SU-DHL-6 (cell line): ENCODE data around the gene CNTNAP5.

Source experiments
- H2AFZ ChIP-seq: fragments of 200-600 bp; sonication (generic); 2 replicates; pipeline ENCODE4 v1.6.1; 2014; ENCODE audit warnings: low read depth, mild to moderate bottlenecking, moderate library complexity, mixed read lengths, antibody characterized with exemption, low read length; ENCODE audit not compliant: severe bottlenecking
- H3F3A ChIP-seq: fragments of 200-600 bp; shearing (Covaris generic); 2 replicates; pipeline ENCODE4 v1.6.0; 2016; ENCODE audit warnings: antibody characterized with exemption, mild to moderate bottlenecking; ENCODE audit not compliant: insufficient read depth
- H3K27ac ChIP-seq: fragments of 200-600 bp; sonication (generic); 2 replicates; pipeline ENCODE4 v1.5.1; 2016; ENCODE audit warnings: low read depth, mild to moderate bottlenecking, low read length, moderate library complexity, mixed read lengths
- H3K27me3 ChIP-seq: fragments of 200-600 bp; sonication (generic), shearing (Covaris generic); 2 replicates; pipeline ENCODE4 v1.6.0; 2014; ENCODE audit warnings: mild to moderate bottlenecking, low read length
- H3K36me3 ChIP-seq: fragments of 200-600 bp; sonication (generic); 2 replicates; pipeline ENCODE4 v1.6.1; 2014; ENCODE audit warnings: mild to moderate bottlenecking, low read length, mixed read lengths
- H3K4me2 ChIP-seq: fragments of 300-600, 200-600 bp; shearing (Covaris generic), sonication (generic); 2 replicates; pipeline ENCODE4 v1.6.0; 2014; ENCODE audit warnings: low read length, low read depth, mild to moderate bottlenecking; ENCODE audit not compliant: poor library complexity, severe bottlenecking
- H3K4me3 ChIP-seq: fragments of 200-600 bp; sonication (generic); 2 replicates; pipeline ENCODE4 v1.5.1; 2014; ENCODE audit warnings: antibody characterized with exemption, low read length, mild to moderate bottlenecking, mixed read lengths; ENCODE audit not compliant: insufficient read depth, poor library complexity, severe bottlenecking
- H3K79me2 ChIP-seq: fragments of 200-600 bp; sonication (generic); 2 replicates; pipeline ENCODE4 v1.6.1; 2014; ENCODE audit warnings: mild to moderate bottlenecking, low read length, moderate library complexity; ENCODE audit not compliant: insufficient read depth
- H3K9ac ChIP-seq: fragments of 200-600 bp; sonication (generic); 2 replicates; pipeline ENCODE4 v1.7.0; 2014; ENCODE audit warnings: mild to moderate bottlenecking, low read length
- H3K9me2 ChIP-seq: fragments of 200-600 bp; sonication (generic); replicated peaks from 2 replicates; pipeline ENCODE4 v1.6.1; 2014; ENCODE audit warnings: low read length; ENCODE audit not compliant: insufficient read depth
- H3K9me3 ChIP-seq: fragments of 200-600 bp; sonication (generic); 2 replicates; pipeline ENCODE4 v1.6.1; 2014; ENCODE audit warnings: low read length, mixed read lengths; ENCODE audit not compliant: insufficient read depth
- H4K20me1 ChIP-seq: fragments of 200-600 bp; sonication (generic); 2 replicates; pipeline ENCODE4 v1.6.1; 2014; ENCODE audit warnings: low read depth, mild to moderate bottlenecking, antibody characterized with exemption, low read length, moderate library complexity, mixed read lengths
- EZH2phosphoT487 ChIP-seq: fragments of 200-600 bp; sonication (generic), shearing (Covaris generic); conservative IDR thresholded peaks from 2 replicates; pipeline ENCODE4 v1.6.1; 2018; ENCODE audit warnings: mild to moderate bottlenecking, antibody characterized with exemption, low read length, moderate library complexity, mixed read lengths
- TF ChIP-seq, protein P1 (sequence below): fragments of 200-600 bp; sonication (generic); IDR thresholded peaks from one replicate; pipeline ENCODE4 v1.5.1; 2017; ENCODE audit warnings: antibody characterized with exemption, mild to moderate bottlenecking, low read length, moderate library complexity; ENCODE audit not compliant: insufficient read depth, poor library complexity, severe bottlenecking

The CNTNAP5 gene

GRCh38 chr2:124874676-124875075, 849.6 kb downstream of the CNTNAP5 start:
- no peaks in the 10 kb centered on the region for H3K36me3 ChIP-seq
- no peaks in the 10 kb centered on the region for H3K27me3 ChIP-seq
- H3K9me3 ChIP-seq: no peaks in the 10 kb centered on the region
- H3K4me3 ChIP-seq: no peak overlapping the region
- H3K9ac ChIP-seq: no peak overlapping the region
- H3K4me2 ChIP-seq: no peak overlapping the region
- H2AFZ ChIP-seq: no peak overlapping the region
- H3K27ac ChIP-seq: no peak overlapping the region
- no peaks in the 10 kb centered on the region for H3F3A ChIP-seq
- H4K20me1 ChIP-seq: no peaks in the 10 kb centered on the region
- H3K79me2 ChIP-seq: no peaks in the 10 kb centered on the region
- TF ChIP-seq, protein P1, sequence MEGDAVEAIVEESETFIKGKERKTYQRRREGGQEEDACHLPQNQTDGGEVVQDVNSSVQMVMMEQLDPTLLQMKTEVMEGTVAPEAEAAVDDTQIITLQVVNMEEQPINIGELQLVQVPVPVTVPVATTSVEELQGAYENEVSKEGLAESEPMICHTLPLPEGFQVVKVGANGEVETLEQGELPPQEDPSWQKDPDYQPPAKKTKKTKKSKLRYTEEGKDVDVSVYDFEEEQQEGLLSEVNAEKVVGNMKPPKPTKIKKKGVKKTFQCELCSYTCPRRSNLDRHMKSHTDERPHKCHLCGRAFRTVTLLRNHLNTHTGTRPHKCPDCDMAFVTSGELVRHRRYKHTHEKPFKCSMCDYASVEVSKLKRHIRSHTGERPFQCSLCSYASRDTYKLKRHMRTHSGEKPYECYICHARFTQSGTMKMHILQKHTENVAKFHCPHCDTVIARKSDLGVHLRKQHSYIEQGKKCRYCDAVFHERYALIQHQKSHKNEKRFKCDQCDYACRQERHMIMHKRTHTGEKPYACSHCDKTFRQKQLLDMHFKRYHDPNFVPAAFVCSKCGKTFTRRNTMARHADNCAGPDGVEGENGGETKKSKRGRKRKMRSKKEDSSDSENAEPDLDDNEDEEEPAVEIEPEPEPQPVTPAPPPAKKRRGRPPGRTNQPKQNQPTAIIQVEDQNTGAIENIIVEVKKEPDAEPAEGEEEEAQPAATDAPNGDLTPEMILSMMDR: no peak
- TF ChIP-seq EZH2phosphoT487: no peak
- no peaks in the 10 kb centered on the region for H3K9me2 ChIP-seq

- H3K27ac ChIP-seq: no peak overlapping the region
- no peaks in the 10 kb centered on the region for H3K36me3 ChIP-seq
- H4K20me1 ChIP-seq: no peaks in the 10 kb centered on the region
- no peak overlapping the region for H3K9ac ChIP-seq
- no peak for TF ChIP-seq EZH2phosphoT487
- TF ChIP-seq, protein P1: no peak
- no peaks in the 10 kb centered on the region for H3K27me3 ChIP-seq
- H2AFZ ChIP-seq: no peak overlapping the region
- no peak overlapping the region for H3K4me2 ChIP-seq
- no peaks in the 10 kb centered on the region for H3K79me2 ChIP-seq
- no peaks in the 10 kb centered on the region for H3F3A ChIP-seq
- H3K9me3 ChIP-seq: no peaks in the 10 kb centered on the region
- no peaks in the 10 kb centered on the region for H3K9me2 ChIP-seq
- no peak overlapping the region for H3K4me3 ChIP-seq
Observed at GRCh38 chr2:124875627-124876244, 850.6 kb downstream of the CNTNAP5 start.

GRCh38 chr2:124877141-124877577, 852.1 kb downstream of the CNTNAP5 start:
- no peaks in the 10 kb centered on the region for H3K27me3 ChIP-seq
- no peaks in the 10 kb centered on the region for H3K79me2 ChIP-seq
- no peak for TF ChIP-seq EZH2phosphoT487
- TF ChIP-seq, protein P1: no peak

More at GRCh38 chr2:124877141-124877577, 852.1 kb downstream of the CNTNAP5 start:
- no peaks in the 10 kb centered on the region for H3F3A ChIP-seq
- H4K20me1 ChIP-seq: no peaks in the 10 kb centered on the region
- no peaks in the 10 kb centered on the region for H3K9me2 ChIP-seq
- no peak overlapping the region for H3K9ac ChIP-seq
- no peak overlapping the region for H2AFZ ChIP-seq
- no peaks in the 10 kb centered on the region for H3K36me3 ChIP-seq
- H3K4me2 ChIP-seq: no peak overlapping the region
- no peak overlapping the region for H3K4me3 ChIP-seq
- no peak overlapping the region for H3K27ac ChIP-seq
- H3K9me3 ChIP-seq: no peaks in the 10 kb centered on the region
